Measurements from ENCODE around the gene DYNC1I2. TPM values are rescaled to one million over a fixed set of nuclear protein-coding genes. Genes with fewer than 3 reads are reported as not detected.
A peak's percentile ranks its signal among the peaks of the same experiment; 100 is the strongest.

DYNC1I2 gene
- total RNA-seq, 1 experiment from 2014 or later, result 124 TPM

DNA sequence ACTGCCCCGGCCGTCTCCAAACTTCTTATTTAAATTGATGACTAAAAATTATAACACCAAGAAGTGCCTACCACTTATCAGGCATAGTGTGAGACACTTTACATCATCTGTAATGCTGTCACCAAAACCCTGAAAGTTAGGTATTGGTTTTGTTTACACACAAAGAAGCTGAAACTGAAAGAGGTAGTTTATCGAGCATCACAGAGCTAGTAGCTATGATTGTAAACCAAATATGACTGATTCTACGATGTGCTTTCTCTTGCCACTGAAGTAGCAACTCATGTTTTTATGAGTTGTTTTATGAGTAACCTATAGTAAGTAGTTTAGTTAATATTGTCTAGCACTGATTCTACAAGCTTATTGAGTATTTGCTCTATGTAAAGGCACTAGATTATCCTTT lies 31.5 kb downstream of the DYNC1I2 start:
- ChIA-PET CTCF (no interaction called here), POLR2A (ENCODE audit: low non-redundant PET) (no interaction called here)
- no TSS peak for BruUV-seq (replicated peaks)
- Histone ChIP-seq H3K27ac (ENCODE audit: low read depth, low read length, poor library complexity, severe bottlenecking) (peak overlapping the region; percentile 10), H3K4me1 (ENCODE audit: insufficient read depth, low read length, poor library complexity, severe bottlenecking) (peaks cover 69% of the 10 kb centered on the region), H3K4me3 (ENCODE audit: low read depth, low read length, poor library complexity, severe bottlenecking) (no peak overlapping the region), H3K27me3 (replicated peaks; ENCODE audit: insufficient read depth, low read depth, low read length, poor library complexity) (no peaks in the 10 kb centered on the region), H3K36me3 (ENCODE audit: insufficient read depth, low read length, poor library complexity, severe bottlenecking) (peaks cover 35% of the 10 kb centered on the region), H3K9me3 (ENCODE audit: low read depth, low read length, poor library complexity, severe bottlenecking) (no peaks in the 10 kb centered on the region)
- intact Hi-C loops (cut with micrococcal nuclease; ENCODE audit: unreplicated experiment), result no loop called here
- TF ChIP-seq CTCF (conservative IDR thresholded peaks at IDR 0.05; ENCODE audit: low read depth, low read length) (no peak), EZH2 (IDR thresholded peaks at IDR 0.05; ENCODE audit: borderline replicate concordance, low read depth, low read length, poor library complexity, severe bottlenecking) (no peak)
- no peak for DNase-seq (ENCODE audit: low spot score)

- CTCF ChIA-PET, result no interaction called here
- no peaks in the 10 kb centered on the region for H3K27me3 ChIP-seq (replicated peaks; ENCODE audit: insufficient read depth, low read depth, low read length, poor library complexity)
- peaks cover 35% of the 10 kb centered on the region for H3K36me3 ChIP-seq (ENCODE audit: insufficient read depth, low read length, poor library complexity, severe bottlenecking)
- intact Hi-C loops (cut with micrococcal nuclease; ENCODE audit: unreplicated experiment), result no loop called here
- TF ChIP-seq CTCF (conservative IDR thresholded peaks at IDR 0.05; ENCODE audit: low read depth, low read length) (no peak), EZH2 (IDR thresholded peaks at IDR 0.05; ENCODE audit: borderline replicate concordance, low read depth, low read length, poor library complexity, severe bottlenecking) (no peak)
- H3K9me3 ChIP-seq (ENCODE audit: low read depth, low read length, poor library complexity, severe bottlenecking), result no peaks in the 10 kb centered on the region
- DNase-seq (ENCODE audit: low spot score), result no peak
- peaks cover 67% of the 10 kb centered on the region for H3K4me1 ChIP-seq (ENCODE audit: insufficient read depth, low read length, poor library complexity, severe bottlenecking)
- BruUV-seq (replicated peaks), result no TSS peak
- H3K27ac ChIP-seq (ENCODE audit: low read depth, low read length, poor library complexity, severe bottlenecking), result no peak overlapping the region
- POLR2A ChIA-PET (ENCODE audit: low non-redundant PET), result interaction anchor here (0.5 kb wide), 1 partner anchor 31 kb away, joined by 3 read pairs; no protein-coding TSS in a partner anchor
- no peak overlapping the region for H3K4me3 ChIP-seq (ENCODE audit: low read depth, low read length, poor library complexity, severe bottlenecking)
These were observed 32.4 kb downstream of the DYNC1I2 start for GRCh38 chr2:171719660-171720059.

GRCh38 chr2:171723716-171724683 lies 36.7 kb downstream of the DYNC1I2 start:
- POLR2A ChIA-PET (ENCODE audit: low non-redundant PET), result interaction anchor here (0.6 kb wide), 2 partner anchors 12 to 19 kb away, joined by 3 read pairs; no protein-coding TSS in a partner anchor
- BruUV-seq (replicated peaks), result no TSS peak
- CTCF ChIA-PET, result interaction anchor here (0.5 to 1.2 kb wide), 3 partner anchors 192 to 382 kb away, joined by 3 to 4 read pairs (median 4); partner anchors contain the start of gene DLX2
- peak overlapping the region; percentile 73 for H3K27ac ChIP-seq (ENCODE audit: low read depth, low read length, poor library complexity, severe bottlenecking)
- no peaks in the 10 kb centered on the region for H3K9me3 ChIP-seq (ENCODE audit: low read depth, low read length, poor library complexity, severe bottlenecking)
- TF ChIP-seq CTCF (conservative IDR thresholded peaks at IDR 0.05; ENCODE audit: low read depth, low read length), result peak; percentile 43; the same call in 1 of the 2 replicates
- TF ChIP-seq EZH2 (IDR thresholded peaks at IDR 0.05; ENCODE audit: borderline replicate concordance, low read depth, low read length, poor library complexity, severe bottlenecking), result no peak
- peak; percentile 96 for DNase-seq (ENCODE audit: low spot score)
- intact Hi-C loops (cut with micrococcal nuclease; ENCODE audit: unreplicated experiment), result no loop called here
- no peak overlapping the region for H3K4me3 ChIP-seq (ENCODE audit: low read depth, low read length, poor library complexity, severe bottlenecking)
- H3K36me3 ChIP-seq (ENCODE audit: insufficient read depth, low read length, poor library complexity, severe bottlenecking), result peaks cover 30% of the 10 kb centered on the region
- peaks cover 86% of the 10 kb centered on the region for H3K4me1 ChIP-seq (ENCODE audit: insufficient read depth, low read length, poor library complexity, severe bottlenecking)
- H3K27me3 ChIP-seq (replicated peaks; ENCODE audit: insufficient read depth, low read depth, low read length, poor library complexity), result no peaks in the 10 kb centered on the region

All from A673 (cell line).